Nephron progenitor cell (in vitro differentiated cells): ENCODE measurements around the gene TTBK2.
"Not testable (repeated sequence)": the region's sequence is repeated elsewhere in the genome, so short reads cannot be mapped to it uniquely, and the experiment has no call there.

ENCODE experiments used
- DNase-seq: peaks from one replicate; pipeline ENCODE4 v3.0.0; 2021
- H3K27ac Mint-ChIP-seq: 2 replicates; pipeline ENCODE4 v1.8.0; 2021; ENCODE audit warnings: mild to moderate bottlenecking, moderate library complexity, mixed read lengths
- H3K27me3 Mint-ChIP-seq: 2 replicates; pipeline ENCODE4 v1.8.0; 2021; ENCODE audit warnings: mild to moderate bottlenecking, low read depth, mixed read lengths; ENCODE audit not compliant: poor library complexity
- H3K36me3 Mint-ChIP-seq: 2 replicates; pipeline ENCODE4 v1.8.0; 2021; ENCODE audit warnings: low read depth, mixed read lengths
- H3K4me1 Mint-ChIP-seq: 2 replicates; pipeline ENCODE4 v1.8.0; 2021; ENCODE audit warnings: mixed read lengths
- H3K4me3 Mint-ChIP-seq: 2 replicates; pipeline ENCODE4 v1.8.0; 2021; ENCODE audit warnings: mild to moderate bottlenecking, moderate library complexity, mixed read lengths
- H3K9me3 Mint-ChIP-seq: 2 replicates; pipeline ENCODE4 v1.8.0; 2021; ENCODE audit warnings: mild to moderate bottlenecking, moderate library complexity, mixed read lengths
- CTCF ChIP-seq: fragments of 200-600 bp; sonication (generic); IDR thresholded peaks from 2 replicates; pipeline ENCODE4 v1.5.0; 2021; ENCODE audit warnings: antibody characterized with exemption

TTBK2 gene

DNA sequence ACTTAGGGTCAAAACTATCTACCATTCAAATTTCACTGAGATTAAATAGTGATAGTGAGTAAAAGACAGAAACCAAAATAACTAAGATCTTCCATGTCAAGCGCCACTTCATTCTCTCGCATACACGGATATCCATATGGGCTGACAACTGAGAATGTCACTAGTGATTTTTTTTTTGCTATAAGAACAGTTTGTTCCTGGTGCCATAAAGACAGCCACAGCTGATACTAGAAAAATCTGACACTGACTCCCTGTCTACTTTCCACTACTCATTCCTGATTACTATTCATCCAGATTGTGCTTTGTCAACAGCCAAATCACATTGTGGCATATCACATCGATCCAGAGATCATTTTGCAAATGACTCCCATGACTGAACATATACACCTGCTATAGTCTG, 137.9 kb downstream of the TTBK2 start:
- no peak for TF ChIP-seq CTCF
- H3K27me3 Mint-ChIP-seq: peaks cover 2% of the 10 kb centered on the region
- H3K36me3 Mint-ChIP-seq: peaks cover 33% of the 10 kb centered on the region
- no peaks in the 10 kb centered on the region for H3K4me1 Mint-ChIP-seq
- H3K4me3 Mint-ChIP-seq: no peak overlapping the region
- H3K9me3 Mint-ChIP-seq: no peaks in the 10 kb centered on the region
- DNase-seq: no peak
- H3K27ac Mint-ChIP-seq: no peak overlapping the region

GRCh38 chr15:42775416-42775815, 145.2 kb downstream of the TTBK2 start:
- Mint-ChIP-seq H3K9me3 (peaks cover under 1% of the 10 kb centered on the region), H3K4me1 (no peaks in the 10 kb centered on the region), H3K27me3 (no peaks in the 10 kb centered on the region), H3K4me3 (no peak overlapping the region), H3K36me3 (peaks cover 32% of the 10 kb centered on the region), H3K27ac (no peak overlapping the region)
- DNase-seq: no peak
- TF ChIP-seq CTCF: no peak

GRCh38 chr15:42772901-42773300, 147.7 kb downstream of the TTBK2 start:
- H3K4me1 Mint-ChIP-seq: no peaks in the 10 kb centered on the region
- no peak overlapping the region for H3K27ac Mint-ChIP-seq
- peaks cover 52% of the 10 kb centered on the region for H3K36me3 Mint-ChIP-seq
- H3K27me3 Mint-ChIP-seq: no peaks in the 10 kb centered on the region
- H3K4me3 Mint-ChIP-seq: no peak overlapping the region
- TF ChIP-seq CTCF: no peak
- DNase-seq: no peak
- H3K9me3 Mint-ChIP-seq: peaks cover 26% of the 10 kb centered on the region

DNA sequence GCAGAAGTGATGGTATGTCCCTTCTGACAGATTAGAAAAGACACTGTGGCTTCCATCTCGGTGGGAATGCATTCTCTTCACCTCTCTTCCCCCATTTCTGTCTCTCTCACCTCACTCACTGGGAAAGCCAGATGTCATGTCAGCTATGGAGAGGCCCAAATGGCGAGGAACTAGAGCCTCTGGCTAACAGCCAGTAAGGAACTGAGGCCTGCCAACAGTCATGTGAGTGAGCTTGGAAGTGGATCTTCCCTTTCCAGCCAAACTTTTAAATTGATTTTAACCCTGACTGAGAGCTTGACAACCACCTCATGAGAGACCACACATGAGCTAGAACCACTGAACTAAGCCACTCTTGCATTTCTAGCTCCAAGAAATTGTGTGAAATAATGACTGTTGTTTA, 148.4 kb downstream of the TTBK2 start:
- no peak overlapping the region for H3K4me3 Mint-ChIP-seq
- TF ChIP-seq CTCF: no peak
- DNase-seq: no peak
- no peaks in the 10 kb centered on the region for H3K4me1 Mint-ChIP-seq
- no peaks in the 10 kb centered on the region for H3K27me3 Mint-ChIP-seq
- H3K9me3 Mint-ChIP-seq: peaks cover 34% of the 10 kb centered on the region
- H3K27ac Mint-ChIP-seq: no peak overlapping the region
- H3K36me3 Mint-ChIP-seq: peaks cover 60% of the 10 kb centered on the region

DNA sequence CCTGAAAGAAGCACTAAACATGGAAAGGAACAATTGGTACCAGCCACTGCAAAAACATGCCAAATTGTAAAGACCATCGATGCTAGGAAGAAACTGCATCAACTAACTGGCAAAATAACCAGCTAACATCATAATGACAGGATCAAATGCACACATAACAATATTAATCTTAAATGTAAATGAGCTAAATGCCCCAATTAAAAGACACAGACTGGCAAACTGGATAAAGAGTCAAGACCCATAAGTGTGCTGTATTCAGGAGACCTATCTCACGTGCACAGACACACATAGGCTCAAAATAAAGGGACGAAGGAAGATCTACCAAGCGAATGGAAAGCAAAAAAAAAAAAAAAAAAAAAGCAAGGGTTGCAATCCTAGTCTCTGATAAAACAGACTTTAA, 154.5 kb downstream of the TTBK2 start:
- DNase-seq, H3K4me3 Mint-ChIP-seq, H3K27ac Mint-ChIP-seq, H3K4me1 Mint-ChIP-seq, H3K27me3 Mint-ChIP-seq: not testable (repeated sequence)
- Mint-ChIP-seq H3K9me3 (peaks cover 79% of the 10 kb centered on the region), H3K36me3 (peaks cover 97% of the 10 kb centered on the region)

- not testable (repeated sequence) for H3K4me1 Mint-ChIP-seq
Observed at GRCh38 chr15:42764154-42764731, 156.3 kb downstream of the TTBK2 start.

DNA sequence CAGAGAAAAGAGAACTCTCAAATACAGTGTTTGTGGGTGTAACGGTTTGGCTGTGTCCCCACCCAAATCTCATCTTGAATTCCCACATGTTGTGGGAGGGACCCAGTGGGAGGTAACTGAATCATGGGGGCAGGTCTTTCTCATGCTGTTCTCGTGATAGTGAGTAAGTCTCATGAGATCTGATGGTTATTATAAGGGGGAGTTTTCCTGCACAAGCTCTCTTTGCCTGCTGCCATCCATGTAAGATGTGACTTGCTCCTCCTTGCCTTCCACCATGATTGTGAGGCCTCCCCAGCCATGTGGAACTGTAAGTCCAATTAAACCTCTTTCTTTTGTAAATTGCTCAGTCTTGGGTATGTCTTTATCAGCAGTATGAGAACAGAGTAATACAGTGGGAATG, 158.8 kb downstream of the TTBK2 start:
- H3K27ac Mint-ChIP-seq, DNase-seq, H3K4me1 Mint-ChIP-seq, H3K4me3 Mint-ChIP-seq, H3K27me3 Mint-ChIP-seq: not testable (repeated sequence)
- Mint-ChIP-seq H3K9me3 (peaks cover 61% of the 10 kb centered on the region), H3K36me3 (peaks cover 72% of the 10 kb centered on the region)

More at GRCh38 chr15:42764154-42764731, 156.3 kb downstream of the TTBK2 start:
- peaks cover 85% of the 10 kb centered on the region for H3K9me3 Mint-ChIP-seq
- peaks cover 95% of the 10 kb centered on the region for H3K36me3 Mint-ChIP-seq
- H3K27me3 Mint-ChIP-seq, H3K27ac Mint-ChIP-seq, H3K4me3 Mint-ChIP-seq: not testable (repeated sequence)
- peak; percentile 12 for DNase-seq
